ENCODE data around the gene FSHB. TPM values are rescaled to one million over a fixed set of nuclear protein-coding genes. Genes with fewer than 3 reads are reported as not detected.
"Not testable (repeated sequence)": the region's sequence is repeated elsewhere in the genome, so short reads cannot be mapped to it uniquely, and the experiment has no call there.

Gene FSHB
- not detected in 2 replicates for total RNA-seq
- long read RNA-seq = 0 reads

- H3K9me3 Mint-ChIP-seq (ENCODE audit: low read depth) = peaks cover 17% of the 10 kb centered on the region
- DNase-seq (ENCODE audit: low spot score, unreplicated experiment) = no peak
- peaks cover 2% of the 10 kb centered on the region for H3K4me1 Mint-ChIP-seq (ENCODE audit: low read depth)
- peaks cover 17% of the 10 kb centered on the region for H3K27me3 Mint-ChIP-seq
- no peak for TF ChIP-seq CTCF (IDR thresholded peaks at IDR 0.05; ENCODE audit: unreplicated experiment)
- peaks cover 3% of the 10 kb centered on the region for H3K36me3 Mint-ChIP-seq (ENCODE audit: insufficient read depth)
- H3K27ac Mint-ChIP-seq = no peak within 1 kb of the TSS
- H3K4me3 Mint-ChIP-seq (ENCODE audit: low read depth) = no peak within 1 kb of the TSS
Measured at GRCh38 chr11:30230714-30231113, at the start of gene FSHB. Gene FSHB (plus strand): TSS chr11:30231014. CDS start chr11:30231903, 889 bp downstream.

- peaks cover 11% of the 10 kb centered on the region for H3K9me3 Mint-ChIP-seq (ENCODE audit: low read depth)
- H3K4me3 Mint-ChIP-seq (ENCODE audit: low read depth) = no peak overlapping the region
- TF ChIP-seq CTCF (IDR thresholded peaks at IDR 0.05; ENCODE audit: unreplicated experiment) = no peak
- DNase-seq (ENCODE audit: low spot score, unreplicated experiment) = no peak
- H3K27me3 Mint-ChIP-seq = peaks cover 5% of the 10 kb centered on the region
- no peak overlapping the region for H3K27ac Mint-ChIP-seq
- no peaks in the 10 kb centered on the region for H3K36me3 Mint-ChIP-seq (ENCODE audit: insufficient read depth)
- H3K4me1 Mint-ChIP-seq (ENCODE audit: low read depth) = no peaks in the 10 kb centered on the region
Measured at GRCh38 chr11:30186748-30187147, 44.1 kb upstream of the FSHB start.

- no peaks in the 10 kb centered on the region for H3K9me3 Mint-ChIP-seq (ENCODE audit: low read depth)
- H3K4me3 Mint-ChIP-seq (ENCODE audit: low read depth) = no peak overlapping the region
- no peaks in the 10 kb centered on the region for H3K36me3 Mint-ChIP-seq (ENCODE audit: insufficient read depth)
- TF ChIP-seq CTCF (IDR thresholded peaks at IDR 0.05; ENCODE audit: unreplicated experiment) = no peak
- H3K27ac Mint-ChIP-seq = no peak overlapping the region
- H3K4me1 Mint-ChIP-seq (ENCODE audit: low read depth) = no peaks in the 10 kb centered on the region
- DNase-seq (ENCODE audit: low spot score, unreplicated experiment) = no peak
- peaks cover 3% of the 10 kb centered on the region for H3K27me3 Mint-ChIP-seq
Measured at GRCh38 chr11:30192620-30193019, 38.2 kb upstream of the FSHB start.

GRCh38 chr11:30196400-30197206, 34.2 kb upstream of the FSHB start:
- Mint-ChIP-seq H3K27ac (no peak overlapping the region), H3K9me3 (ENCODE audit: low read depth) (no peaks in the 10 kb centered on the region), H3K4me3 (ENCODE audit: low read depth) (no peak overlapping the region), H3K36me3 (ENCODE audit: insufficient read depth) (no peaks in the 10 kb centered on the region), H3K27me3 (peaks cover 3% of the 10 kb centered on the region), H3K4me1 (ENCODE audit: low read depth) (no peaks in the 10 kb centered on the region)
- peak; percentile 70 for DNase-seq (ENCODE audit: low spot score, unreplicated experiment)
- TF ChIP-seq CTCF (IDR thresholded peaks at IDR 0.05; ENCODE audit: unreplicated experiment) = peak; percentile 90

- Mint-ChIP-seq H3K27me3 (no peaks in the 10 kb centered on the region), H3K36me3 (ENCODE audit: insufficient read depth) (no peaks in the 10 kb centered on the region), H3K9me3 (ENCODE audit: low read depth) (no peaks in the 10 kb centered on the region), H3K4me3 (ENCODE audit: low read depth) (no peak overlapping the region), H3K27ac (no peak overlapping the region), H3K4me1 (ENCODE audit: low read depth) (no peaks in the 10 kb centered on the region)
- DNase-seq (ENCODE audit: low spot score, unreplicated experiment) = no peak
- no peak for TF ChIP-seq CTCF (IDR thresholded peaks at IDR 0.05; ENCODE audit: unreplicated experiment)
Measured at GRCh38 chr11:30197869-30198268, 32.9 kb upstream of the FSHB start.

- H3K4me1 Mint-ChIP-seq (ENCODE audit: low read depth); H3K4me3 Mint-ChIP-seq (ENCODE audit: low read depth); H3K36me3 Mint-ChIP-seq (ENCODE audit: insufficient read depth); H3K27ac Mint-ChIP-seq; DNase-seq (ENCODE audit: low spot score, unreplicated experiment); H3K9me3 Mint-ChIP-seq (ENCODE audit: low read depth); H3K27me3 Mint-ChIP-seq: not testable (repeated sequence)
Measured at GRCh38 chr11:30202989-30203388, 27.8 kb upstream of the FSHB start.

All from progenitor cell of endocrine pancreas (in vitro differentiated cells).